ENCODE results near the gene SAP30BP.
A peak's percentile ranks its signal among the peaks of the same experiment; 100 is the strongest.

Gene SAP30BP

DNA sequence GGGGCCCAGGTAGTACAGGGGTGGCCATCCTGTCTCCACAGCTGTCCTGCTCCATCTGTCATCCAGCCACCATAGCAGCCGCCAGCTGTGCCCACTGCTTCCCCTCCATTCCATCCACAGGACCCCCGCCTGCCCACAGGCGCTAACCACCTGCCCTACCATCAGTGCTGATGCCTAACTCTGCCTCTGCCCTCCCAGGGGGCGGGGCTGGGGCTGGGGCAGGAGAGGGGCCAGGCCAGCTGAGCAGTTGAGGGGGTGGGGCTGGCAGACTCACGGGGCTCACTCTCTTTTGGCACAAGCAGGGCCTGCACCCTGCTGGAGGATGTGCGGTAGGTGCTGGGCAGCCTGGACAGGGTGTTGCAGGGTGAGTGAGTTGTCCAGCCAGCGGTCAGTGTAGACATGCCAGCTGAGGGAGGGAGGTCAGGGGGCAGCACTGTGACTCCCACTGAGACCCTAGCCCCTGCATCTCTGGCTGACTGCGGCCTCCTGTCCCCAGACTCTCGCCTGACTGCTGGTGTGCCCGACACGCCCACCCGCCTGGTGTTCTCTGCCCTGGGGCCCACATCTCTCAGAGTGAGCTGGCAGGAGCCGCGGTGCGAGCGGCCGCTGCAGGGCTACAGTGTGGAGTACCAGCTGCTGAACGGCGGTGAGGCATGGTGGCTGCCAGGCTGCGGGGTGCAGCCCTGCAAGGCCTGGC is 88.2 kb downstream of the SAP30BP start:
- TF ChIP-seq, protein P1, sequence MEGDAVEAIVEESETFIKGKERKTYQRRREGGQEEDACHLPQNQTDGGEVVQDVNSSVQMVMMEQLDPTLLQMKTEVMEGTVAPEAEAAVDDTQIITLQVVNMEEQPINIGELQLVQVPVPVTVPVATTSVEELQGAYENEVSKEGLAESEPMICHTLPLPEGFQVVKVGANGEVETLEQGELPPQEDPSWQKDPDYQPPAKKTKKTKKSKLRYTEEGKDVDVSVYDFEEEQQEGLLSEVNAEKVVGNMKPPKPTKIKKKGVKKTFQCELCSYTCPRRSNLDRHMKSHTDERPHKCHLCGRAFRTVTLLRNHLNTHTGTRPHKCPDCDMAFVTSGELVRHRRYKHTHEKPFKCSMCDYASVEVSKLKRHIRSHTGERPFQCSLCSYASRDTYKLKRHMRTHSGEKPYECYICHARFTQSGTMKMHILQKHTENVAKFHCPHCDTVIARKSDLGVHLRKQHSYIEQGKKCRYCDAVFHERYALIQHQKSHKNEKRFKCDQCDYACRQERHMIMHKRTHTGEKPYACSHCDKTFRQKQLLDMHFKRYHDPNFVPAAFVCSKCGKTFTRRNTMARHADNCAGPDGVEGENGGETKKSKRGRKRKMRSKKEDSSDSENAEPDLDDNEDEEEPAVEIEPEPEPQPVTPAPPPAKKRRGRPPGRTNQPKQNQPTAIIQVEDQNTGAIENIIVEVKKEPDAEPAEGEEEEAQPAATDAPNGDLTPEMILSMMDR (conservative IDR thresholded peaks at IDR 0.05; ENCODE audit: low read depth): no peak
- H3K27ac ChIP-seq: peak overlapping the region; percentile 98
- POLR2A ChIA-PET (ENCODE audit: low non-redundant PET): no interaction called here
- CTCF ChIA-PET: interaction anchor here (0.7 kb wide), 1 partner anchor 61 kb away, joined by 4 read pairs; no protein-coding TSS in a partner anchor
- DNase-seq (ENCODE audit: low spot score): no peak

DNA sequence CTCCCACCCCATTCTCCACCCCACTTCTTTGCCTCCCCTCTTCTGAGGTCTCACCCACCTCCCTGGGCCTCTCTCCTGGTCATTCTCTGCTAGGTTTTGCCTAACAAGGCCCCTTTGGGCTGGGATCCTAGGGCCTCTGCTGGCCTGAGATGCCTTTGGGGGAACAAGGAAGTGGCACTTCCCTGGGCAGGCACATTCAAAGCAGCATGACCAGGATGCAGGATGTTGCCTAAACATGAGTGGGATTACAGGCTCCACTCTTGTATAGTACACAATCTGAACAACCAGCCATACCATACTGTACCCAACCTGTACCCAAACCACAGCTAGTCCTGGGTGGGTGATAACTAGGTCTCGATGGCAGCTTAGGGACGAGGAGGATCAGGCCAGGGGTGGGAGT is 88.9 kb downstream of the SAP30BP start:
- TF ChIP-seq, protein P1 (conservative IDR thresholded peaks at IDR 0.05; ENCODE audit: low read depth): no peak
- H3K27ac ChIP-seq: peak overlapping the region; percentile 98
- no peak for DNase-seq (ENCODE audit: low spot score)
- ChIA-PET CTCF (interaction anchor here (0.7 kb wide), 2 partner anchors 62 to 76 kb away, joined by 4 read pairs; no protein-coding TSS in a partner anchor), POLR2A (ENCODE audit: low non-redundant PET) (no interaction called here)

DNA sequence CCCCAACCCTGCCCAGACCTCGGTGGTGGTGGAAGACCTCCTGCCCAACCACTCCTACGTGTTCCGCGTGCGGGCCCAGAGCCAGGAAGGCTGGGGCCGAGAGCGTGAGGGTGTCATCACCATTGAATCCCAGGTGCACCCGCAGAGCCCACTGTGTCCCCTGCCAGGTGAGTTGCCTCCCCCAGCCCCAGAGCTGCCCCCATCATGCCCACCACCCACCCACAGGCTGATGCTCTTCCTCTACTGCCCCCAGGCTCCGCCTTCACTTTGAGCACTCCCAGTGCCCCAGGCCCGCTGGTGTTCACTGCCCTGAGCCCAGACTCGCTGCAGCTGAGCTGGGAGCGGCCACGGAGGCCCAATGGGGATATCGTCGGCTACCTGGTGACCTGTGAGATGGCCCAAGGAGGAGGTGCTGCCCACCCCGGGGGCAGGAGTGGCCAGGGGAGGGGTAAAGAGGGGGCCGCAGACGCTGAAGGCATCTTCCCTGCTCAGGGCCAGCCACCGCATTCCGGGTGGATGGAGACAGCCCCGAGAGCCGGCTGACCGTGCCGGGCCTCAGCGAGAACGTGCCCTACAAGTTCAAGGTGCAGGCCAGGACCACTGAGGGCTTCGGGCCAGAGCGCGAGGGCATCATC is 89.4 kb downstream of the SAP30BP start:
- ChIA-PET POLR2A (ENCODE audit: low non-redundant PET) (no interaction called here), CTCF (interaction anchor here (0.6 to 0.7 kb wide), 2 partner anchors 58 to 77 kb away, joined by 4 read pairs; no protein-coding TSS in a partner anchor)
- peak overlapping the region; percentile 98 for H3K27ac ChIP-seq
- TF ChIP-seq, protein P1 (conservative IDR thresholded peaks at IDR 0.05; ENCODE audit: low read depth): no peak
- no peak for DNase-seq (ENCODE audit: low spot score)

DNA sequence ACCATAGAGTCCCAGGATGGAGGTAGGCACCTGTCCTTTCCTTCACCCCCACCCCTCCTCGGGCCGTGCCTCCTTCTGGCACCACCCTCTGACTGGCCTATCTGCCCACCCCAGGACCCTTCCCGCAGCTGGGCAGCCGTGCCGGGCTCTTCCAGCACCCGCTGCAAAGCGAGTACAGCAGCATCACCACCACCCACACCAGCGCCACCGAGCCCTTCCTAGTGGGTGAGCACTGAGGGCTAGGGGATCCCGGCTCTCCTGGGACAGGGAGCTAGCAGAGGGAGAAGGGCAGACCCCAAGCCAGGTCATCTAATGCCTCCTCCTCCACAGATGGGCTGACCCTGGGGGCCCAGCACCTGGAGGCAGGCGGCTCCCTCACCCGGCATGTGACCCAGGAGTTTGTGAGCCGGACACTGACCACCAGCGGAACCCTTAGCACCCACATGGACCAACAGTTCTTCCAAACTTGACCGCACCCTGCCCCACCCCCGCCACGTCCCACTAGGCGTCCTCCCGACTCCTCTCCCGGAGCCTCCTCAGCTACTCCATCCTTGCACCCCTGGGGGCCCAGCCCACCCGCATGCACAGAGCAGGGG is 90.0 kb downstream of the SAP30BP start:
- no peak for DNase-seq (ENCODE audit: low spot score)
- H3K27ac ChIP-seq: peak overlapping the region; percentile 98
- POLR2A ChIA-PET (ENCODE audit: low non-redundant PET): no interaction called here
- CTCF ChIA-PET: interaction anchor here (0.6 kb wide), 2 partner anchors 58 to 240 kb away, joined by 4 to 6 read pairs; no protein-coding TSS in a partner anchor
- TF ChIP-seq, protein P1 (conservative IDR thresholded peaks at IDR 0.05; ENCODE audit: low read depth): no peak
